COLO668 (cell line): ENCODE results near the gene CBFA2T3.
"Not testable (repeated sequence)": the region's sequence is repeated elsewhere in the genome, so short reads cannot be mapped to it uniquely, and the experiment has no call there.

Experiments
- DNase-seq: peaks from one replicate; lab custom pipeline; 2025; ENCODE audit not compliant: unreplicated experiment; lab: John Stamatoyannopoulos, UW

CBFA2T3 gene

DNA sequence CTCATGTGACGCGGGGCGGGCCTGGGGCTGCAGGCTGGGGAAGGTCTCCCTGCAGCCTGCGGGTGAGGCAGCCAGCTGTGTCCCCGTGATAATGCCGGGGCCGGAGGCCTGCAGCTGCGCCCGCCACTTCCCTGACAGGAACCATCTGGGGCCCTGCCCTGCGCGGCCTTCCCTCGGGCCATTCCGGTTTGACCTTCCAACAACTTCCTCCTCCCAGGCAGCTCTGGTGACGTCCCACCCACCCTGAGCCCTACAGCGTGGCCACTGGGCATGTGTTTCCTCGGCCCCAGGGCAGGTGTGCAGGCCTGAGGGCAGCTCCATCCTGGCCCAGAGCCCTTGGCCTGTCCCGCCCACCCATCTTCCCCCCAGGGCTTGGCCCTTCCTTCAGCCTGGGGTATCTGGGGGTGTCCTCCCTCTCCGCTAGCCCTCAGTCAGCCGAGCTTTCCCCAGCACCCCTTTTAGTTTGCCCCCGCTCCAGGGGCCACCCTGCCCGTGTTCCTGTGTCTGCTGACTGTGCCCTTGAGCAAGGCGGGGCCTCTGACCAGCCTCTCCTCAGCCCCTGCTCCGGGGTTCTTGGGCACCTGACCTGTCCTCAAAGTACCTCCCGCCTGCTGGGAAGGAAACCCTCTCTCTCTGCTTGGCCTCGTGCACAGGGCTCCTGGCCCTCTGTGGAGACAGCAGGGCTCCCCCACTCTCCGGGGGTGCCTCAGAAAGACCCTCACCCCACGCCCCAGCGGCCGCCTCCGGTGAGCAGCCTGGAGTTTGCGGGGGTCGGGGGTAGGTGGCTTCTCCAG, at the start of gene CBFA2T3:
Gene CBFA2T3, minus strand, starts transcription at position 190 of the 794 bp plus-strand sequence. CDS start 400 bp downstream, outside the sequence.
- DNase-seq = peak; percentile 83

DNA sequence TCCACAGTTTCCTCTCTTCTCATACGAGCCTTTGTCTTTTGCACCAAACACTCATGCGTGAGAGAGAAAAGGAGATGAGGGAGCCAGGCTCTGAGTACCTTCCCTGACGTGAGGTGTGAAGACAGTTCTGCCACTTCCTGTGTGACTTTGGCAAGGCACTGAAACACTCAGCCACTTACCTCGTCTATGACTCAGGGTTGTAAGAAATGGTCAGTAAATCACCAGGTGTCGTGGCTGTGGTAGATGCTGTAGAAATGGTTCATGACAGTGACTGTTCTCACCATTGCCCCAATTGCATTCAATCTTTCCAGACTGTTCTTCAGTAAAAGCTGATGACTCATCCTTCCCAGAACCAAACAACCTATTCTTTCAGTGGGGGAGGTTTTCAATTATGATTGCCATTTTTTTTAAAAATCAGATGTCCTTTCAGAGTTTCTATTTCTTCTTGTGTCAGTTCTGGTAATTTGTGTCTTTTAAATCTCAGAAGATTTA, 49.2 kb upstream of the CBFA2T3 start:
- no peak for DNase-seq

DNA sequence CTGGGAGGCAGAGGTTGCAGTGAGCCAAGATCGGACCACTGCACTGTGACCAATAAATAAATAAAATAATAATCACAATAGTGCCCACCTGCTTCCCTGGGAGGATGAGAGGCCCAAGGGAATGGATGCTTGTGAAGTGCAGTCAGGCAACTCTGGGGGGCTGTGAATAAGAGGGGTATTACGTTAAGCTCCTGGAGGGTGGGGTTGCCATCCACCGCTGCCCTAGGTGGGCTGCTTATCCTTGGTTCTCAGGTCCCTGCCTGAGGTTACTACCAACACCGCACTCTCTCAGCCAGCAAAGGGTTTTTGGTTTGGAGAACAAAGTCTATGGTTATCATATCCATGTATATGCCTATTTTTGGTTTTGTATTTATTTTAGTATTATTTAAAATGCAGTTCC, 48.6 kb upstream of the CBFA2T3 start:
- DNase-seq = no peak

DNA sequence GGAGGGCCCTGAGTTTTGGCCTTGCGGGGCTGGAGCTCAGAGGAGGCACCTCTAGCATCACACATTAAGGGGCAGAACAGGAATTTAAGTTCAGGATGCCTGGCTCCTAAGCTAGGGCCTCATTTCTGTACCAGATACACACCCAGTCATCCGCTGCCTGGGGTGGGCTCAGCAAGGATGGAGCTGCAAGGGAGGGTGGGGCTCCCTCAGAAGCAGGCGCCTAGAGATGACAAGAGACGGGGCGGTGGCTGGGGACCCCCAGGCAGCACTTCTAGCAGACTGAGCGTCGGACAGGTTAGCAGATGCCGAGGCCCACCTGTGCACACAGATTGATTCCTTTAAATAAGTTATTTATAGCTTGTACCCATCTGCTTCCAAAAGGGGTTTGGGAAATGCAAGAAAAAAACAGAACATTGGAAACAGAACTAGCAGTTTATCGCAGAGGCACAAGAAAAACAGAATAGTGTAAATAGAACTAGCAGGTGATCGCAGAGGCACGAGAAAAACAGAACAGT, 47.6 kb upstream of the CBFA2T3 start:
- DNase-seq = no peak

DNA sequence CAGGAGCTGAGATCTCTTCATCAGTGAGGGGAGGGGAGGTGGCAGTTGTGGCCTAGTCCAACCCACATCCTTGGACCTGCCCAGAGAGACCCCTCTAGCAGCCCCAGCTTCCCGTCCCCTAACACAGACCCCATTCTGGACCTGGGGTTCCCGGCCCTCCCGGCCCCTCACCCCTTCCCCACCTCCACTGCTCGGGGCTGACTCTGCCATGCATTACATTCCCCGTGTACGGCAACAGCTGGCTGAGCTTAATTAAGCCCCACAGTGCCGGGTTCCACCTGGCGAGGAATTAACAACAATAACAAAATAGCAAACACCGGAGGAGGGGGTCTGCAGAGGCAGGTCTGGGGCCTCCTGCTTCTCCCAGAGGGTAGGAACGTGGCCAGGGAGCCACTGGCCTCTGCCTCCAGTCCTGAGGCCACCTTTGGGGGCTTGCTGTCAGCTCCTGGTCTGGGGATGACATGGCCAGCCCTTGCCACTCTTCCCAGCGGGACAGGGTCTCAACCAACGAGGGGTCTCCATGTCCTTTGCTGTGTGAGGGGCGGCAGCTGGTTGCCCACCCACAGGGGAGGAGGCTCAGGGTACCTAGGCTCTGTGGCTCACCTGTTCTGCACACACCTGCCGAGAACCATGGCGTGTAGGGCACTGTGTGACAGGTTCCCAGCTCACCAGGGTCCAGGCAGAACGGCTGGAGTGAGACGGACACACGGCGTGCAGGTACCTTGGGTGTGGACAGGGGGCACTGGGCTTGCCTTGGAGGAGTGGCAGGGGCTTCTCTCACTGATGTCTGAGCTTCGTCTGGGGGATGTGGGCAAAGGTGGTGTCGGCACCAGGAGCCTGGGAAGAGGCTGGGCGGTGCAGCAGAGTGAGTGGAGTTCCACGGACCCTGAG, 46.9 kb upstream of the CBFA2T3 start:
- DNase-seq = no peak

DNA sequence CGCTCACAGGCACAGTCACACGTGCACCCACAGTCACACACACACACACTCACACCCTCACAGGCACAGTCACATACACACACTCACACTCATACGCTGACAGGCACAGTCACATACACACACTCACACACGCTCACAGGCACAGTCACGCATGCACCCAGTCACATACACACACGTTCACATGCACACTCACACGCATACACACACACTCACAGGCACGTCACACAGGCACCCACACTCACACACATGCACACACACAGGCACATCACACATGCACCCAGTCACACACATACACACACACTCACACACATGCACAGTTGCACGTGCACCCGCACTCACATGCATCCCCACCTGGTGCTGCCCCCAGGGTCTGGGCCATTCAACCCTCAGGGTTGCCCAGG, 46.1 kb upstream of the CBFA2T3 start:
- DNase-seq = no peak

DNA sequence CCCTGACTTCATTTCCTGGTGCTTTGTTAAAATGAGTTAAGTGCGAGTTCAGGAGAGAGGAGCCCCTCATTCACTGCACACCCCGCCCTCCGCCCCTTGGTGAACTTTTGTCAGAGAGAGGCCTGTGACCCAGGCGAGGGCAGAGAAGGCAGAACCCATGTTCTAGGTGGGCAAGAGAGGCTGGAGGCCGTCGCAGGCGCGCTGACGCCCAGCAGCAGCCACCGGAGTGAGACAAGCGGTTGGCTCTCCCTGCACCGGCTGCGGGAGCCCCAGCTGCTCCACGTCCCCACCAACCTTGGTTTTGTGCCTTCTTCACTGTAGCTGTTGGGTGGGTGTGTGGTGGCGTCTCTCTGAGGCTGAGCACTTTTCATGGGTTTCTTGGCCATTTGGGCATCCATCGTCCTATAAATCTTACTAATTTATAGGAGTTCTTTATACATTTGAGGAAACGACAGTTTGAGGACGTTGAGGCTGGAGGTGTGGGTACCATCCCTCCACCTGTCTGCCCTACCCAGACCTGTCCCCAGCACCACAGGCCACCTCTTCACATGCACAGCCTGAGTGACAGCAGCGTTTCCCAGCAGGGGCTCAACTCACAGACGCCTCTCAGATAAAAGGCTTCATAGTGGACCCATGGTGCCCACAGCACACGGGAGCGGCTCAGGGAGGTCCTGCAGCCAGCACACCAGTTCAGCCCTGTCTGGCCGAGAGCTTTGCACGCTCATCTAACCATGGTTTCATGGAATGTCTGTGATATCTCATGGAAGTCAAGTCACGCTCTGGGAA, 45.2 kb upstream of the CBFA2T3 start:
- DNase-seq = no peak

DNA sequence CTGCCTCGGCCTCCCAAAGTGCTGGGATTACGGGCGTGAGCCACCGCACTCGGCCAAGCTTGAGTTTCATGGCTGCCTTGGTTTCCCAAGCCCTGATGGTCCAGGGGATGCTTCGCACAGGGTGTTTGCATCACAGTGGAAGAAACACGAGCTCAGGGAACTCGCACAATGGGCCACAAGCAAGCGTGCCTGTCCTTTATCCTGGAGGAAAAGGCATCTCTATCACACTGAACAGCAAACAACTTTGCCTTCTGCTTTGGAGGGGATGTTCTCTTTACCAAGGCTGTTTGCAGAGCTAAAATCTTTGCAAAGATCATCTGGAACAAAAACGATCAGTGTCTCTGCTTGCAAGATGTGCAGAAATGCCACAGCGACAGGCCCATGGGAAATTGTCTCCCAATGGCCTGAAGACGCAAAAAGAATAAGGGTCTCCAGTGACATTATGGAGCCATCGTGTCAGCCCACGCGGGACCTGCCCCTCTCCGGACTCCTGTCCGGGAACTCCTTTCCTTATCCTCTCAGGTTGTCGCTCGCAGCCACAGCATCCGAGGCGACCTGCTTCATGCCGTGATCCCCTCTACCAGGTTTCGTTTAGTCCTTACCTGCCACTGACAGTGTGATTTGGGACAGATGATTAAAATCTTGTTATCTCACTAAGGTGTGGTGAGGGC, 44.1 kb upstream of the CBFA2T3 start:
- no peak for DNase-seq

DNA sequence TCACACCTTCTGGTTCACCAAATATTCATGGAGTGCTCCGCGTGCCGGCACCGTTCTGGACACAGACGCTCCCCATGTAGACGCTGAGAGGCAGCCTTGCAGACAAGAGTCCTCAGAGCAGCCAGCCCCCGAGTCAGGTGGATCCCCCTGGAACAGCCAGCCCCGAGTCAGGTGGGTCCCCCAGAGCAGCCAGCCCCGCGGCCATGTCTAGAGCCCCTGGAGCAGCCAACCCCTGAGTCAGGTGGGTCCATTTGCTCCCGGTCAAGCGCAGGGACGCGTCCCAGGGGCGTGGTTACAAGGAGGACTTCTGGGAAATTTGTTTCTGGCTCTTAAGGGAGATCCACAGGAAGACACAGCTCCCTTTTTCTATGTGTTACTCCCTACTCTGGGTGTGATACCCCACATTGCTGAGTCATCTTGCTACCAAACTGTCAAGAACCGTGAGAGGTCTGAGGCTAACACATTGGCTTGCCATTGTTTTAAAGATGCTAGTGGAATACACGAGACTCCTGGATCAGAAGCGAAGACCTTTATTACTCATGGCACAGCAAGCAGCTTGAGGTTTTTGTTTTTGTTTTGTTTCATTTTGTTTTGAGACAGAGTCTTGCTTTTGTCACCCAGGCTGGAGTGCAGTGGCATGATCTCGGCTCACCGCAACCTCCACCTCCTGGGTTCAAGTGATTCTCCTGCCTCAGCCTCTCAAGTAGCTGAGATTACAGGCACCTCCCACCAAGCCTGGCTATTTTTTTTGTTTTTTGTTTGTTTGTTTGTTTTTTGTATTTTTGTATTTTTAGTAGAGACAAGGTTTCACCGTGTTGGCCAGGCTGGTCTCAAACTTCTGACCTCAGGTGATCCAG, 43.3 kb upstream of the CBFA2T3 start:
- DNase-seq = no peak

DNA sequence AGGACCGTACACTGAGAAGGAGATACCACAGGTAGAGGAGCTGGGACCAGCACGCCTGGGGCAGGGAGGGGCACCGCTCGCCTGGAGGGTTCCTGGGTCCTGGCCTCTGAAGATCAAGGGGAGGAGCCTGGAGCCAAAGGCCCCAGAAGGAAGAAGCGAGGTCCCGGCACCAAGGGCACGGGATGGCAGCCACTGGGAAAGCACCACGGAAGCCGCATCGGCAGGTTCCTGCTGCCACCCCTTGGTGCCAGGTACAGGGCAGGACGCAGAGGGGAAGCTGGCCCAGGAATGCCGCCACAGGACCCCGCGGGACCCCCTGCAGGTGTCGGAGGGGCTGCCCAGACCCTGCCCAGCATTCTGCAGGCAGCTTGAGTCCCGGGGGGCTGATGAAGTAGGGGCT, 42.5 kb upstream of the CBFA2T3 start:
- no peak for DNase-seq

DNA sequence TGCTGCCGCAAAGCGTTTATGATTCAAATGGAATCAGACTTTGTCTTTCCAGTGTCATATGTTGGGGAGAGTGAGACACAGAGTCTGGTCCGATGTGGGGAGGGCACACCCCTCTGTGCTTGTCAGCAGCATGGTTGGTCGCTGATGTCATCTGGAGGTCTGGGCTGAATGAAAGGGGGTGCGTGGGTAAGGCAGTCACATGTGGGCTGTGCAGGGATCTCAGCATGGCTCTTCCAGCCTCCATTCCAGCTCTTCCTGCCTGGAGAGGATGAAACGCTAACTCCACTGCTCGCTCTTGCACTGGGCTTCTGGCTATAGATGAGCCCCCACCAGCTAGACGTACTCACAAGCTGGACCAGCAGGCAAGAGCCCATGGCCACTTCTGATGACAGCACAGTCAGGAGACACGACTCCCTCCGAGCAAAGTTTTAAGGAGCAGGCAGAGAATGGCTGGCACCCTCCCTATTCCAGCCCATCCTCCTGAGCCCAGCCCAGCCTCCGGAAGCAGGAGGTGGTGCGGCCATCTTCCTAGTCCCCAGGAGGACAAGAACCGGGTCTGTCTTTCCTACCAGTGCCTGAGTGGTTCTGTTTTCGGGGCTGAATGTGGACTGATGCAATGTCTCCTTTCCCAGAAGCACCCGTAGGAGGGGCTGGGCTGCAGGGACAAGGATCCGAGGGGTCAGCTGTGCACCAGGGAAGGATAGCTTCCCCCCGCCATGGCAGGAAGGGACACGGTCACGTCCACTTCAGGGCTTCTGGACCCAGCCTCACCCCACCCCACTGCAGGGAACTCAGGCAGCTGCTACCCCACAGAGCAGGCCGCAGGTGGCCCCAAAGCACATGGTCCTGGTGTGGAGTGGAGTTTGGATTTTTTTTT, 41.5 kb upstream of the CBFA2T3 start:
- DNase-seq = no peak

DNA sequence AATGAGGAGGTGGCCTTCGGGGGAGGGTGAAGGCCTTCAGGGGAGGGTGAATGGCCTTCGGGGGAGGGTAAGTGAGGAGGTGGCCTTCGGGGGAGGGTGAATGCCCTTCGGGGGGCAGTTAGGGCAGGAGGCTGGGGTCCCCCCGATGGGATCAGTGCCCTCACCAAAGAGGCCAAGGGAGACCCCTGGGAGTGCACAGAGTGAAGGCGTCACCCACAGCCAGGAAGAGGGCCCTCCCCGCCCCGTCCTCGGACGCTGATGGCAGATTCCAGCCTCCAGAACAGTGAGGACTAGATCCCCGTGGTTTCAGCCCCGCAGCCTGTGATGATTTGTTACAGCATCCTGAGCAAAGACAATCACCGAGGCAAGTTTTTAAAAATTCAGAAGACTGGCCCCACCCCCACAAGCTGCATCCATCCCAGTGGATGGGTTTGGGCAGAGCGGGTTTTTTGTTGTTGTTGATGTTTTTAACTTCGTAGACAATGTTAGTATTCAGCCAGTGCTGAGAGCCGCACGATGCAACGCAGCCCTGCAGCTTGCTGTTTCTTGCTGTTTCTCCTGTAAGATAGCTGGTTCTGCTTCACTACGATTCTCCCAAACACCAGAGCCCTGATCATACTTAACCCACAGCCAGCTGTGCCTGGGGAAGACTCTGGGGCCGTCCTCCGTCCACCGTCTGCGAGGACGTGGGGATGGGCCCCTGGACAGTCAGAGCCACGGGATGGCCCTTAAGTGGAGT, 40.7 kb upstream of the CBFA2T3 start:
- DNase-seq = no peak

DNA sequence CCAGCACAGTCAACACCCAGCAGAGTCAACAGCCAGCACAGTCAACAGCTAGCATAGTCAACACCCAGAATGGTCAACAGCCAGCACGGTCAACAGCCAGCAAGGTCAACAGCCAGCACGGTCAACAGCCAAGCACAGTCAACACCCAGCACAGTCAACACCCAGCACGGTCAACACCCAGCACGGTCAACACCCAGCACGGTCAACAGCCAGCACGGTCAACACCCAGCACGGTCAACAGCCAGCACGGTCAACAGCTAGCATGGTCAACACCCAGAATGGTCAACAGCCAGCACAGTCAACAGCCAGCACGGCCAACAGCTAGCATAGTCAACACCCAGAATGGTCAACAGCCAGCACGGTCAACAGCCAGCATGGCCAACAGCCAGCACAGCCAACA, 39.6 kb upstream of the CBFA2T3 start:
- DNase-seq = not testable (repeated sequence)

DNA sequence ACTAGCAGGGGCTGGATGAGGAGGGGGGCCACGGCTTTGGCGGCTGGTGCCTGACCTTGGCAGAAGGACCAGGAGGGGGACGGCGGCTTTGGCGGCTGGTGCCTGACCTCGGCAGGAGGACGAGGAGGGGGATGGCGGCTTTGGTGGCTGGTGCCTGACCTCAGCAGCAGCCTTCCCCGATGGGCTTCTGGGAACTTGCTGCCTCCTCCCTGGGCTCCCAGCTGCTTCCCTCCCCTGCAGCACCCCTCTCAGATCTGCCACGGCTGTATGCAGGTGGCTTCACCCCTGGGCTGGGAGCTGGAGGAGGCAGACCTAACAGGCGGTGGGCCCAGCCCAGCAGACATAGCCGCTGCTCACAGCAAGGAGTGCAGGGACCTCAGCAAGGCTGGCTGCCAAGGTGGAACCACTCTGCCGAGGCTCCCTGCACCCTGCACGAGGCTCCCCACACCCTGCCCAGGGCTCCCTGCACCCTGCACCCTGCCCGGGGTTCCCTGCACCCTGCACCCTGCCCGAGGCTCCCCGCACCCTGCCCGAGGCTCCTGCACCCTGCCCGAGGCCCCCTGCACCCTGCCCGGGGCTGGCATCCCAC, 38.4 kb upstream of the CBFA2T3 start:
- no peak for DNase-seq

DNA sequence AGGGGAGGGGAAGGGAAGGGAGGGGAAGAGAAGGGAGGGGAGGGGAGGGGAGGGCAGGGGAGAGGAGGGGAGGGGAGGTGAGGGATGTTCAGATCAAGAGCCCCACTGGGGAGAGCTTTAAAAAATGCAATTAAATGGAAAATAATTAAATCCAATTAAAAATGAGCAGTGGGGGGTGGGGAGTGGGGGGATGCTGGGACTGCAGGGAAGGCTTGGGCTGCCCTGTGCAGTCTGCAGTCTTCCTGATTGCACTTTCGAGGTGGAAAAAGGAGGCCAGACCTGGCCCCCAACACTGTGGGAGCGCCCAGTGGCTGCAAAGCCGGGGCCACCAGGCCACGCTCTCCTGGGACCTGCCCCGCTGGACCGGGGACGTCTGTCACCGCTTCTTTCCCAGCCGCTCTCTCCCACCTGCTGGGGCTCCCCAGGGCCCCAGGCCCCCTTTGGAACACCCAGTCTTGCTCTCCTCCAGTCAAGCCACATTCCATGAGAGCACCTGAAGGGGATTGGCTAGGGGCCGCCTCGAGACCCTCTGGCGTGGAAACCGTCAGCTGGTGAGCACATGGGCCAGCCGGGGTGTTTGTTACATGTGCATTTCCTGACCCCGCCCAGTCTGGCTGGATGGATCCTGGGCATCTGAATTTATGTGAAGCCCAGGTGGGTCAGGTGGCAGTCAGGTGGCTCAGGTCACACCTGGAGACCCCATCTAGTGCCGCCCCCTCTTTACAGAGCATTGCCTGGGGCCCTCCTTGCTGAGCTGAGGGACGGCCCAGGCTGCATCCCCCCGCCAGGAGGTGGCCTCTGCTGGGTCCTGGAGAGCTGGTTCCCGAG, 37.6 kb upstream of the CBFA2T3 start:
- DNase-seq = no peak

DNA sequence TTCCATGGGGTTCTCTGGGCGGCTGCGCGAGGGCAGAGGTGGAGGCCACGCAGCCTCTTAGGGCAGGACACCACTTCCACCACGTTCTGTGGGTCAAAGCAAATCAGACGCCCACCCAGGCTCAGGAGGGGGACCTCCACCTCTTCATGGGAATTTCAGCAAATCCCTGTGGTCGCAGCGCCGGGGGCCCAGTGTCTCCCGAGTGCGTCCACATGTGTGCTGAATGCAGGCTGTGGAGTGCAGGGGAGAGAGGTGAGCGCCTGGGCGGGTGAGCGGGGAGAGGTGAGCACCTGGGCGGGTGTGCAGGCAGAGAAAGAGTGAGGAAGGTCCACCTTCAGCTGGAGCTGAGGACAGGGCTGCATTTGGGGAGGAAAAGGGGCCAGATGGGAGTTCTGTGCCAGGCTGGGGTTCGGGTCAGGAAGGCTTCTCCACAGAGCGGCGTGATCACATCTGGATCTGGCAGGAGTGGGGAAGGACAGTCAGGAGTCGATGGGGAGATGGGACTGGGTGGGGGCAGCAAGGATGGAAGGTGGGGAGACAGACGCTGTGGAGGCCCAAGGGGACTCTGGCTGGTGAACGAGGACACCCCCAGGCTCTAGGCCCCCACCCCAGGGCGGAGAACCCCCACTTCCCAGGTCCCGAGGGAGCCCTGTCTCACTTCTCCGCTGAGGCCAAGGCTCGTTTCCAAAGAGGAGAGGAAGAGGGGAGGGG, 36.8 kb upstream of the CBFA2T3 start:
- no peak for DNase-seq
